PC-3 (cell line): ENCODE data around the gene PAH.

Experiments used
- EZH2 ChIP-seq: fragments of 300-600 bp; sonication (generic); IDR thresholded peaks from one replicate; pipeline ENCODE4 v1.6.1; 2017; ENCODE audit warnings: antibody characterized with exemption, mild to moderate bottlenecking, low read length; ENCODE audit not compliant: unreplicated experiment
- TF ChIP-seq, protein P1 (sequence below): fragments of 300-600 bp; sonication (generic); conservative IDR thresholded peaks from 2 replicates; pipeline ENCODE4 v1.5.1; 2017; ENCODE audit warnings: antibody characterized with exemption, low read depth, mild to moderate bottlenecking, low read length

DNA sequence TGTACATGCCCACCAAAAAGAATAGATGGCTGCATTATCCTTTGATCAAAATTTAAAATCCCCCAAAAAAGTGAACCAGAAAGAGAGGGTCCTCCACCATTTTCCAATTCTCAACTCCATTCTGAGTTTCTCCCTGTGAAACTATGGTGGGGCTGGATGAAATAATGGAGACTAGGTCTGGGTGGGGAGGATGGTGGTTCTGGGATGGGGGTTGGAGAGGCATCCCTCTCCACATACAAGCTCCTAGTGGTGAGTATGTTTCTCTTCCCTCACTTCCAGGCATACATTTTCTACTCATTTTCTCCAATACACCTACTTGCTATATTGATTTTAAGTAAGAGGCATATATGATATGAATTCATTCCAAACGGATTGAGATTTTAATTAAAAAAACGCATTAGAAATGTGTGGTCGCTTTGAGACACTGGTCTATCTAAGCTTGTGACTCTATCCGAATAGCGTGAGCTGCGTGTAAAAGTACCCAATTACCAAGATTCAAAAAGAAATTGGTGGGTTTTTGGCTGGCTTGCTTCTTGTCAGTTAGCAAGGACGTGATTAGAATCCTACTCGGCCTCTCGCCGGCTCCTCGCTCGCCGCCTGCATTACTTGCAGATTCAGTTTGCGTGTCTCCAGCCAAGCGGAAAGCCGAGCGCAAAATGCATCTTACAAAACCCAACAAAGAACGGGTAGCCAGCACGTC lies 43.9 kb upstream of the PAH start:
- TF ChIP-seq, protein P1, sequence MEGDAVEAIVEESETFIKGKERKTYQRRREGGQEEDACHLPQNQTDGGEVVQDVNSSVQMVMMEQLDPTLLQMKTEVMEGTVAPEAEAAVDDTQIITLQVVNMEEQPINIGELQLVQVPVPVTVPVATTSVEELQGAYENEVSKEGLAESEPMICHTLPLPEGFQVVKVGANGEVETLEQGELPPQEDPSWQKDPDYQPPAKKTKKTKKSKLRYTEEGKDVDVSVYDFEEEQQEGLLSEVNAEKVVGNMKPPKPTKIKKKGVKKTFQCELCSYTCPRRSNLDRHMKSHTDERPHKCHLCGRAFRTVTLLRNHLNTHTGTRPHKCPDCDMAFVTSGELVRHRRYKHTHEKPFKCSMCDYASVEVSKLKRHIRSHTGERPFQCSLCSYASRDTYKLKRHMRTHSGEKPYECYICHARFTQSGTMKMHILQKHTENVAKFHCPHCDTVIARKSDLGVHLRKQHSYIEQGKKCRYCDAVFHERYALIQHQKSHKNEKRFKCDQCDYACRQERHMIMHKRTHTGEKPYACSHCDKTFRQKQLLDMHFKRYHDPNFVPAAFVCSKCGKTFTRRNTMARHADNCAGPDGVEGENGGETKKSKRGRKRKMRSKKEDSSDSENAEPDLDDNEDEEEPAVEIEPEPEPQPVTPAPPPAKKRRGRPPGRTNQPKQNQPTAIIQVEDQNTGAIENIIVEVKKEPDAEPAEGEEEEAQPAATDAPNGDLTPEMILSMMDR = no peak
- TF ChIP-seq EZH2 = no peak
